Sigmoid colon (tissue), 7 donors: ENCODE measurements around the gene VRK1. TPM values are rescaled to one million over a fixed set of nuclear protein-coding genes. Genes with fewer than 3 reads are reported as not detected.
A peak's percentile ranks its signal among the peaks of the same experiment; 100 is the strongest.

Experiments
- DNase-seq: peaks from one replicate; pipeline ENCODE4 v3.0.0-alpha.2; 2019
- H3K27ac ChIP-seq, 4 donors: fragments of 200-600 bp; sonication (generic); one replicate each; pipeline ENCODE4 v1.5.1; 2016 to 2019; ENCODE audit warnings: mild to moderate bottlenecking in 1 of 4
- H3K27me3 ChIP-seq, 3 donors: fragments of 200-600 bp; sonication (generic); one replicate each; pipeline ENCODE4 v1.5.1; 2019; ENCODE audit warnings: mild to moderate bottlenecking in 1 of 3
- H3K36me3 ChIP-seq, 4 donors: fragments of 200-600 bp; sonication (generic); one replicate each; pipeline ENCODE4 v1.5.1; 2016 to 2019
- H3K4me1 ChIP-seq, 4 donors: fragments of 200-600 bp; sonication (generic); one replicate each; pipeline ENCODE4 v1.5.1; 2017 to 2019
- H3K4me3 ChIP-seq, 4 donors: fragments of 200-600 bp; sonication (generic); one replicate each; pipeline ENCODE4 v1.5.1; 2017 to 2019; ENCODE audit warnings: mild to moderate bottlenecking in 2 of 4, moderate library complexity in 1 of 4
- H3K9me3 ChIP-seq, 4 donors: fragments of 200-600 bp in 3 of 4; sonication (generic) in 3 of 4; one replicate each; pipeline versions ENCODE4 v1.5.1 to v1.6.1; 2013 to 2019
- CTCF ChIP-seq, 4 experiments: fragments of 450-650 bp in 3 of 4; fragments of 200-600 bp in 1 of 4; IDR thresholded peaks; one replicate each; pipeline ENCODE4 v1.5.1; 2016 to 2019; ENCODE audit warnings: antibody characterized with exemption in 4 of 4, mild to moderate bottlenecking in 3 of 4, moderate library complexity in 2 of 4
- EP300 ChIP-seq, 4 donors: sonication (generic); formaldehyde crosslinking; IDR thresholded peaks; one replicate each; pipeline ENCODE4 v1.6.1; 2017; ENCODE audit warnings: antibody characterized with exemption in 4 of 4
- POLR2A ChIP-seq, 2 donors: fragments of 450-650 bp; IDR thresholded peaks; one replicate each; pipeline ENCODE4 v1.6.1; 2016; ENCODE audit warnings: antibody characterized with exemption in 2 of 2, mild to moderate bottlenecking in 2 of 2, moderate library complexity in 2 of 2
- POLR2AphosphoS5 ChIP-seq, 4 donors: sonication (generic); formaldehyde crosslinking; IDR thresholded peaks; one replicate each; pipeline ENCODE4 v1.6.1; 2017; ENCODE audit warnings: antibody characterized with exemption in 4 of 4
- WGBS, 2 donors: extraction: QIAGEN DNeasy Blood & Tissue Kit; methylation state at CpG; one replicate each; pipeline ENCODE4 v1.1.7; 2013; 5-methylcytosine and 5-hydroxymethylcytosine counted together
- intact Hi-C: fragments of 100-400 bp; cut with DNase I; formaldehyde crosslinking; loops from one replicate; pipeline ENCODE4 v1.15.1; 2023
- polyA plus RNA-seq, 3 donors: library from polyadenylated mRNA; stranded (reverse); fragments of 200-250 nt; gene quantifications; one replicate each; pipeline ENCODE4 v1.2.3, GENCODE V29; 2013
- total RNA-seq, 4 donors: library from RNA; depleted of rRNA; stranded (reverse); fragments of >200 nt; gene quantifications; one replicate each; pipeline ENCODE4 v1.1.0, GENCODE V29; 2016
- donor health status: healthy with polysubstance abuse.
- donor health status: Bipolar disorder and iron deficiency.
- donor health status: healthy.

VRK1 gene, protein sequence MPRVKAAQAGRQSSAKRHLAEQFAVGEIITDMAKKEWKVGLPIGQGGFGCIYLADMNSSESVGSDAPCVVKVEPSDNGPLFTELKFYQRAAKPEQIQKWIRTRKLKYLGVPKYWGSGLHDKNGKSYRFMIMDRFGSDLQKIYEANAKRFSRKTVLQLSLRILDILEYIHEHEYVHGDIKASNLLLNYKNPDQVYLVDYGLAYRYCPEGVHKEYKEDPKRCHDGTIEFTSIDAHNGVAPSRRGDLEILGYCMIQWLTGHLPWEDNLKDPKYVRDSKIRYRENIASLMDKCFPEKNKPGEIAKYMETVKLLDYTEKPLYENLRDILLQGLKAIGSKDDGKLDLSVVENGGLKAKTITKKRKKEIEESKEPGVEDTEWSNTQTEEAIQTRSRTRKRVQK
- total RNA-seq (10 to 100 TPM; 12.8 to 25.7 (median 19.5) TPM), polyA plus RNA-seq (10 to 100 TPM in 2 of 3 donors, 1 to 10 TPM in 1; 7.8 to 17.9 (median 11.6) TPM)

DNA sequence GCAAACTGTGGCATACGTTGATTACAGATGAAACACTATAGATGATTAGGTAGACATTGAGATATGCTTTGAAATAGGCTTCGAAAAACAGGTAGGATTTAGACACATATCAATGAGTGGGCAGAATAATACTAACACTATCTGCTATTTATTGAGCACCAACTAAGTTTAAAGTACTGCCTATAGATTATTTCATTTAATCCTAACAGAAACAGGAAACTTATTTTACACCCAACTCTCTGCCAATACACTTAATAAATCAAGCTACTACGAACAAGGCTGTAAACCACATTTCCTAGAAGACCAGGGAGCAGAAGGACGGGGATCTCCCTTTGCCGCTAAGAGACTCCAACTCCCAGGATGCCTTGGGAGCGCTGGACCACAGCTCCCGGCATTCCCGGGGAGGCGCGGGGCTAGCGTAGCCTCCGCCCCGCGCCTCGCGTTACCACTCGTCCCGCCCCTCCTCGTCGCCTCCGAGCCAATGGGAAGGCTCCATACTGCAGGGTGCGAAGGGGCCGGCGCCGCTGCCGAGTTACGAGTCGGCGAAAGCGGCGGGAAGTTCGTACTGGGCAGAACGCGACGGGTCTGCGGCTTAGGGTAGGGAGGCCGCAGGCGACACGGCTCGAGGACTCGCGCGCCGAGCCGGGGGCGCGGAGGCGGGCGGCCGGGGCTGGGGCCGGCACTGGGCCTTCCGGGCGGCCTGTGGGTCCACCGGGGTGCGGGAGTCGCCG, at the start of gene VRK1:
TSS of gene VRK1 (plus strand) at position 532 of the 731 bp plus-strand sequence. CDS start 36,090 bp downstream, outside the sequence.
- no peaks in the 10 kb centered on the region for H3K36me3 ChIP-seq
- no peaks in the 10 kb centered on the region for H3K9me3 ChIP-seq
- DNase-seq = peak; percentile 97
- peak within 1 kb of the TSS in 3 of 4 donors; percentile 6 to 28 (median 21) for H3K27ac ChIP-seq
- 2 to 3% methylated on average over 57 of the region's 57 CpGs for WGBS, 2 donors
- TF ChIP-seq POLR2AphosphoS5 (IDR thresholded peaks at IDR 0.05) (peak in 3 of 4 donors; percentile 39 to 64 (median 52)), EP300 (IDR thresholded peaks at IDR 0.05) (no peak)
- H3K4me3 ChIP-seq = peak within 1 kb of the TSS; percentile 52 to 77 (median 64)
- no peaks in the 10 kb centered on the region for H3K27me3 ChIP-seq
- peaks cover 0 to 11% (median 9%) of the 10 kb centered on the region in 4 donors for H3K4me1 ChIP-seq
- intact Hi-C loops = loop anchor here (5.0 kb wide), 1 partner anchor 295 kb away; the partner anchor contains the start of gene PAPOLA

GRCh38 chr14:96747608-96748007, 49.6 kb upstream of the VRK1 start:
- Histone ChIP-seq H3K36me3 (no peaks in the 10 kb centered on the region), H3K4me1 (no peaks in the 10 kb centered on the region), H3K27ac (no peak overlapping the region), H3K9me3 (no peaks in the 10 kb centered on the region), H3K27me3 (peaks cover 0 to 29% (median 0%) of the 10 kb centered on the region in 3 donors), H3K4me3 (no peak overlapping the region)
- TF ChIP-seq EP300 (IDR thresholded peaks at IDR 0.05) (no peak), POLR2A (IDR thresholded peaks at IDR 0.05) (no peak), CTCF (IDR thresholded peaks at IDR 0.05) (no peak)
- WGBS, 2 donors = 86 to 88% methylated on average over 10 of the region's 10 CpGs
- peak; percentile 46 for DNase-seq
- intact Hi-C loops = no loop called here

- Histone ChIP-seq H3K36me3 (no peaks in the 10 kb centered on the region), H3K4me1 (no peaks in the 10 kb centered on the region), H3K4me3 (no peak overlapping the region), H3K27me3 (peaks cover 0 to 24% (median 0%) of the 10 kb centered on the region in 3 donors), H3K27ac (no peak overlapping the region), H3K9me3 (no peaks in the 10 kb centered on the region)
- intact Hi-C loops = no loop called here
- TF ChIP-seq CTCF (IDR thresholded peaks at IDR 0.05) (no peak), EP300 (IDR thresholded peaks at IDR 0.05) (no peak), POLR2AphosphoS5 (IDR thresholded peaks at IDR 0.05) (no peak), POLR2A (IDR thresholded peaks at IDR 0.05) (no peak)
- WGBS, 2 donors = 24 to 64% methylated on average over 6 of the region's 6 CpGs
- peak; percentile 48 for DNase-seq
These were observed 48.8 kb upstream of the VRK1 start for GRCh38 chr14:96748362-96748761.

- H3K4me3 ChIP-seq = no peak overlapping the region
- DNase-seq = peak; percentile 4
- H3K27me3 ChIP-seq = no peaks in the 10 kb centered on the region
- intact Hi-C loops = no loop called here
- no peak overlapping the region for H3K27ac ChIP-seq
- WGBS, 2 donors = 60 to 75% methylated on average over 3 of the region's 3 CpGs
- no peaks in the 10 kb centered on the region for H3K36me3 ChIP-seq
- no peak for TF ChIP-seq CTCF (IDR thresholded peaks at IDR 0.05)
- no peak for TF ChIP-seq POLR2A (IDR thresholded peaks at IDR 0.05)
- TF ChIP-seq EP300 (IDR thresholded peaks at IDR 0.05) = no peak
- TF ChIP-seq POLR2AphosphoS5 (IDR thresholded peaks at IDR 0.05) = no peak
- no peaks in the 10 kb centered on the region for H3K9me3 ChIP-seq
- H3K4me1 ChIP-seq = no peaks in the 10 kb centered on the region
These were observed 45.7 kb upstream of the VRK1 start for GRCh38 chr14:96751505-96751904.

DNA sequence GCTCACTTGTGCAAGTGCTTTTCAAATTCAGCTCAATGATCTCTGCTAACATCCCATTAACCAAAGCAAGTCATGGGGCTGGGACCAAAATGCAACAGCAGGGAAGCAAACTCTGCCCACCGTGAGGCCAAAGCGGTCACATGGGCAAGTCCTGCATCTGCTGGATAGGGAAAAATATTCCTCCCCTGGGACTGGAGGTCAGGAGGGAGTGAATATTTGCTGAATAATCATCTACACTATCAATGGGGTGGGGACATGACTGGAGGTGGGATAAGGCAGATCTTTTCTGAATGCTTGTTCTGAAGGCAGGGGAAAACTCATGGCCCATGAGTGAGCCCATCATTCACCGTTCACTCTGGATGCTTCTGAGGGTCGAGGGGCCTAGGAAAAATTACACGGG, 45.1 kb upstream of the VRK1 start:
- Histone ChIP-seq H3K9me3 (no peaks in the 10 kb centered on the region), H3K36me3 (no peaks in the 10 kb centered on the region), H3K27ac (no peak overlapping the region), H3K4me1 (no peaks in the 10 kb centered on the region), H3K4me3 (no peak overlapping the region), H3K27me3 (no peaks in the 10 kb centered on the region)
- 83 to 84% methylated on average over 5 of the region's 5 CpGs for WGBS, 2 donors
- intact Hi-C loops = no loop called here
- TF ChIP-seq POLR2AphosphoS5 (IDR thresholded peaks at IDR 0.05) = no peak
- TF ChIP-seq POLR2A (IDR thresholded peaks at IDR 0.05) = no peak
- TF ChIP-seq CTCF (IDR thresholded peaks at IDR 0.05) = no peak
- TF ChIP-seq EP300 (IDR thresholded peaks at IDR 0.05) = no peak
- peak; percentile 15 for DNase-seq
